IPS-18a (cell line): ENCODE measurements around the gene PHACTR1.

Experiments used
- H3K27ac ChIP-seq: one replicate; pipeline ENCODE4 v1.5.1; 2013; ENCODE audit warnings: low read length
- H3K27me3 ChIP-seq: one replicate; pipeline ENCODE4 v1.6.1; 2013; ENCODE audit warnings: mild to moderate bottlenecking, low read length; ENCODE audit not compliant: control insufficient read depth, insufficient read depth
- H3K36me3 ChIP-seq: one replicate; pipeline ENCODE4 v1.6.1; 2013; ENCODE audit warnings: low read depth, low read length; ENCODE audit not compliant: control insufficient read depth
- H3K4me1 ChIP-seq: one replicate; pipeline ENCODE4 v1.6.1; 2013; ENCODE audit warnings: low read depth, low read length; ENCODE audit not compliant: control insufficient read depth
- H3K4me3 ChIP-seq: one replicate; pipeline ENCODE4 v1.5.1; 2013; ENCODE audit warnings: low read length
- H3K9ac ChIP-seq: one replicate; pipeline ENCODE4 v1.6.1; 2013; ENCODE audit warnings: mild to moderate bottlenecking, low read length, moderate library complexity
- H3K9me3 ChIP-seq: one replicate; pipeline ENCODE4 v1.6.1; 2013; ENCODE audit warnings: low read depth, low read length; ENCODE audit not compliant: control insufficient read depth

Gene PHACTR1

GRCh38 chr6:12772416-12772815 is 55.8 kb downstream of the PHACTR1 start:
- H3K4me3 ChIP-seq: no peak overlapping the region
- no peaks in the 10 kb centered on the region for H3K27me3 ChIP-seq
- H3K27ac ChIP-seq: no peak overlapping the region
- no peaks in the 10 kb centered on the region for H3K4me1 ChIP-seq
- H3K36me3 ChIP-seq: no peaks in the 10 kb centered on the region
- H3K9me3 ChIP-seq: no peaks in the 10 kb centered on the region
- no peak overlapping the region for H3K9ac ChIP-seq

DNA sequence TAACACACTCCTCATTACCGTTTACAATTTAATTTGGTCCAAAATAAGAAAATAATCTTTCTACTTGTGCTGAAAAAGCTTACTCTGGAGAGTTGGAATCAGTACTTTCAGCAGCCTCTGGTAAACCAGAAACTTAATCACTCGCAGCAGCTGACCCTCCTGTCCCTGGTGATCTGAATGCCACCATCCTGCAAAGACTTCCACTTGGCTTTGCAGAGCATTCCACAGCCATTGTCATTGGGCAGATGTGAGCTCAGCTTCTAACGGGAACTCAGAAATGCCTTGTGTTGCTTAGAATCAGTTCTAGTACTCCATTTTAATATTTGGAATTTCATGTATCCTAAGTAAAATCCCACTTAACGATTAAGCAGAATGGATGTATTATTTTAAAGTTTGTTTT is 59.7 kb downstream of the PHACTR1 start:
- no peaks in the 10 kb centered on the region for H3K36me3 ChIP-seq
- H3K27ac ChIP-seq: no peak overlapping the region
- no peaks in the 10 kb centered on the region for H3K9me3 ChIP-seq
- H3K27me3 ChIP-seq: no peaks in the 10 kb centered on the region
- no peak overlapping the region for H3K4me3 ChIP-seq
- H3K4me1 ChIP-seq: no peaks in the 10 kb centered on the region
- no peak overlapping the region for H3K9ac ChIP-seq

- H3K27me3 ChIP-seq: no peaks in the 10 kb centered on the region
- no peaks in the 10 kb centered on the region for H3K4me1 ChIP-seq
- no peak overlapping the region for H3K4me3 ChIP-seq
- no peak overlapping the region for H3K9ac ChIP-seq
- no peak overlapping the region for H3K27ac ChIP-seq
- H3K9me3 ChIP-seq: no peaks in the 10 kb centered on the region
- no peaks in the 10 kb centered on the region for H3K36me3 ChIP-seq
These were observed 63.2 kb downstream of the PHACTR1 start for GRCh38 chr6:12779772-12780171.

DNA sequence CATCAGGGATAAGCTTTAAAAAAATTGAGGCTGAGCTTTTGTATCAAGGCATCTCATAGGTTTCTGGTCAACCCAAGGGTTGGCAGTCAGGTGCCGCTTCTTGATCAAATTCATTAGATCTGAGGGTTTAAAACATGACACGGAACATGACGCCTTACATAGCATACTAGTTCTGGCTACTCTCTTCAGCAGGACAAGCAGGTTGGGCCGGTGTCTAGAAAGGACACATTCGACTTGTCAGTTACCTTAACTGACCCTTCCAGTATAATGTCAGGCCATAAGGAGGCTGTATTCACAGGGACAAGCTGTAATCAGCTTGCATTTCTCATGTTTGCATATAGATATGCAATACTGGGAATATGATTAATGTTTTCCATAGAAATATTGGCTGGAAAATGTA is 65.6 kb downstream of the PHACTR1 start:
- Histone ChIP-seq H3K4me3 (no peak overlapping the region), H3K36me3 (no peaks in the 10 kb centered on the region), H3K27me3 (no peaks in the 10 kb centered on the region), H3K9me3 (no peaks in the 10 kb centered on the region), H3K9ac (no peak overlapping the region), H3K4me1 (no peaks in the 10 kb centered on the region), H3K27ac (no peak overlapping the region)

DNA sequence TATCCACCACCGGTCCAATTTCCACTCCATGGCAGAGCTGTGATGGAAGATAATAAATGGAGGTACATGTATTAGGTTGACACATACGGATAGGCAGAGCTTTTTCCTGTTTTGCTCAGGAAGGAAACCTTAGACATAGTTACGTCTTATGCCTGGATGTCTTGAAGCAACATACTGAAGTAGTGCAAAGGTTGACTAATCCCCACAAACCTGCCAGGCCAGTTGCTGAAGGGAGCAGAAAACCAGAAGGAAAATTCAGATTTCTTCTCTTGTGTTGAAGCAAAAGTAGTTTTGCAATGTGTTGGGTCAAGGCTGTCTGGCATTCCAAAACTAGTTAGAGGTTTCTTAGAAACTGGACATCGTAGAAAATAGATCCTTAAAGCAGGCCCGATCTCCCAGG is 68.7 kb downstream of the PHACTR1 start:
- H3K27ac ChIP-seq: no peak overlapping the region
- H3K4me3 ChIP-seq: no peak overlapping the region
- no peaks in the 10 kb centered on the region for H3K36me3 ChIP-seq
- H3K4me1 ChIP-seq: peaks cover 6% of the 10 kb centered on the region
- H3K27me3 ChIP-seq: no peaks in the 10 kb centered on the region
- H3K9ac ChIP-seq: no peak overlapping the region
- no peaks in the 10 kb centered on the region for H3K9me3 ChIP-seq

- Histone ChIP-seq H3K27ac (no peak overlapping the region), H3K9me3 (no peaks in the 10 kb centered on the region), H3K9ac (no peak overlapping the region), H3K36me3 (no peaks in the 10 kb centered on the region), H3K4me1 (peaks cover 6% of the 10 kb centered on the region), H3K4me3 (no peak overlapping the region), H3K27me3 (no peaks in the 10 kb centered on the region)
These were observed 69.4 kb downstream of the PHACTR1 start for GRCh38 chr6:12785921-12786320.

DNA sequence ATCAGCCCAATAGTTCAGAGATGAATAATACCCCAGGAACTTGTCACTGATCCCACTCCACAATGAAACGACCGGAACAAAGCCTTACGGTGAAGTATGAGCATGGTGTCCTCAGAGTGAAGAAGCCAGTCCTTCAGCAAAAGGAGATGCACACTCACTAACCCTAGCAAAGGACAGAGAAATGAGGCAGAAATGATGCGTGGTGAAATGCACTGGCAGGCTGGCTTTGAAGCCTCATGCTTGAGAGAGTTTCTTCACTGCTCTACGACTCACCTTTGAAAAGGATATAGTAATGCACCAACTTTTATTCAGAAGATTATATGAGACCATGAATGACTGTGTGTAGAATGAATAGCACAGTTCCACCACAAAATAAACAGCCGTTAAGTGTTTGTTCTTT is 74.8 kb downstream of the PHACTR1 start:
- Histone ChIP-seq H3K4me3 (no peak overlapping the region), H3K36me3 (no peaks in the 10 kb centered on the region), H3K27me3 (no peaks in the 10 kb centered on the region)

DNA sequence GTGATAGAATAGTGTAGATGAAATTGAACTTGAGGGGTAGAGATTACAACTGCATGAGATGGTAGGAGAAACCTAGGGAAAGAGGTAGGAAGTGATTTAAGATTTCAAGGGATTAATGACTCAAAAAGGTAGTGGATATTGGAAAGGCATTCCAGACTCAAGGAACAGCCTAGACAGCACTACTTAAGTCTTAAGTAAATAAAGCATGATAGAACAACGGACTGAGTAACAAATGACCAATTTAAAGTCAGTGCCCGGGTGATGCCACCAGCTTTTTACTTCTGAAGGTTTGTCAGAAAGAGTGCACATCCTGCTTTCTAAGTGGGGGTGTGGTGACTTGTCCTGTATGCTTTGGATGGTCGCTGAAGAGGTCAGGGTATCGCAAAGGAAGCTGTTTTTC is 81.8 kb downstream of the PHACTR1 start:
- Histone ChIP-seq H3K9ac (no peak overlapping the region), H3K36me3 (no peaks in the 10 kb centered on the region), H3K27me3 (no peaks in the 10 kb centered on the region), H3K9me3 (no peaks in the 10 kb centered on the region), H3K4me3 (no peak overlapping the region), H3K4me1 (no peaks in the 10 kb centered on the region), H3K27ac (no peak overlapping the region)

More for the DNA sequence above, 74.8 kb downstream of the PHACTR1 start:
- H3K27ac ChIP-seq: no peak overlapping the region
- peaks cover 6% of the 10 kb centered on the region for H3K4me1 ChIP-seq
- no peak overlapping the region for H3K9ac ChIP-seq
- no peaks in the 10 kb centered on the region for H3K9me3 ChIP-seq

GRCh38 chr6:12800120-12800519 is 83.6 kb downstream of the PHACTR1 start:
- H3K9ac ChIP-seq: no peak overlapping the region
- no peaks in the 10 kb centered on the region for H3K9me3 ChIP-seq
- H3K27me3 ChIP-seq: no peaks in the 10 kb centered on the region
- H3K27ac ChIP-seq: no peak overlapping the region
- H3K4me3 ChIP-seq: no peak overlapping the region
- H3K36me3 ChIP-seq: no peaks in the 10 kb centered on the region
- no peaks in the 10 kb centered on the region for H3K4me1 ChIP-seq

GRCh38 chr6:12801141-12801540 is 84.6 kb downstream of the PHACTR1 start:
- H3K4me1 ChIP-seq: no peaks in the 10 kb centered on the region
- H3K27me3 ChIP-seq: no peaks in the 10 kb centered on the region
- H3K27ac ChIP-seq: no peak overlapping the region
- H3K4me3 ChIP-seq: no peak overlapping the region
- H3K9ac ChIP-seq: no peak overlapping the region
- no peaks in the 10 kb centered on the region for H3K9me3 ChIP-seq
- no peaks in the 10 kb centered on the region for H3K36me3 ChIP-seq

DNA sequence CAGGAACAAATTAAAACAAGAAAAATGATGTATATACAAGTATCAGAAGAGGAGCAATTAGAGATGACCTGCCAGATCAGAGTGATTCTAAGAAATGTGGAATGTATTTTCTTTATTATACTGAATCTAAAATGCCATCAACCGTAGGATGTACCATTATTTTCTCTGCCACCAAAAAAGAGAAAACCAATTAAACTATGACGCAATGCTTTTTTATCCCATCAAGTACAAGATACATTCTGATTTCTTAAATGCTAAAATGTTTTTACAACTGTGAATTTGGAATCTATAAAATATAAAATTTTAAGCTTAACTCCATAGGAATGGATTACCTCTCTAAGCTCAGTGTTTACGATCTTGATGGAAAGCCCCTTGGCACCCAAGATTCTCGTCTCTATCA is 85.9 kb downstream of the PHACTR1 start:
- Histone ChIP-seq H3K4me1 (peaks cover under 1% of the 10 kb centered on the region), H3K27me3 (no peaks in the 10 kb centered on the region), H3K9me3 (no peaks in the 10 kb centered on the region), H3K27ac (no peak overlapping the region), H3K9ac (no peak overlapping the region), H3K4me3 (no peak overlapping the region), H3K36me3 (no peaks in the 10 kb centered on the region)

GRCh38 chr6:12803486-12803885 is 86.9 kb downstream of the PHACTR1 start:
- H3K9ac ChIP-seq: no peak overlapping the region
- no peak overlapping the region for H3K27ac ChIP-seq
- no peaks in the 10 kb centered on the region for H3K27me3 ChIP-seq
- H3K9me3 ChIP-seq: no peaks in the 10 kb centered on the region
- H3K4me3 ChIP-seq: no peak overlapping the region
- no peaks in the 10 kb centered on the region for H3K36me3 ChIP-seq
- peaks cover 4% of the 10 kb centered on the region for H3K4me1 ChIP-seq
